Measurements from ENCODE around the gene FAM107A. TPM values are rescaled to one million over a fixed set of nuclear protein-coding genes. Genes with fewer than 3 reads are reported as not detected.

Gene FAM107A
- total RNA-seq, 2 donors from 2014 or later: not detected

DNA sequence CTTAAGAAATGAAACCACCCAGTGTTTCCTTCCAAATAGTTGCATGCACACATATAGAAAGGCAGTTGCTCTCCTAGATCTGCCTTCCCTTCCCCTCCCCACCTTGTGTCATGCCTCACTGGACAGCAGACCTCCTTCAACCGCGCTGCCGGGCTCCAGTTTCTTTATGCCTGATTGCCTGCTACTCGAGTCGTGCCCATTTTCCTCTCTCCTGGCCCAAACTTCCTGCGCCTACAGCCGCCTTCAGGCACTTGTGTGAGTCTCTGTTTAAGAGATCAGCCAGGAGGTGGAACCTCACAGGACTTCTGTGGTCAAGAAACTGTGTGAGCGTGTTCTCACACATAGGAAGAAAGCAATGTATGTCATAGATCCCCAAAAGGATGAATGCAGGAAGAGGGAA, 8.8 kb upstream of the FAM107A start:
- Histone ChIP-seq H3K9me3 (ENCODE audit: control insufficient read depth, low read length) (no peaks in the 10 kb centered on the region), H3K4me3 (ENCODE audit: low read length) (no peak overlapping the region), H3K9ac (ENCODE audit: extremely low read depth, low read length, poor library complexity, severe bottlenecking) (no peak overlapping the region), H3K27ac (ENCODE audit: low read depth, low read length) (no peak overlapping the region), H3K36me3 (ENCODE audit: control insufficient read depth, insufficient read depth, low read length) (no peaks in the 10 kb centered on the region), H3K4me1 (ENCODE audit: control insufficient read depth, insufficient read depth, low read length) (peaks cover 2% of the 10 kb centered on the region), H3K27me3 (ENCODE audit: control insufficient read depth, insufficient read depth, low read length, poor library complexity, severe bottlenecking) (peaks cover 62% of the 10 kb centered on the region)
- DNase-seq: no peak
- Mint-ChIP-seq H3K27me3 (ENCODE audit: insufficient read depth) (peaks cover 71% of the 10 kb centered on the region), H3K4me1 (peaks cover 16% of the 10 kb centered on the region), H3K4me3 (peak overlapping the region; percentile 50), H3K9me3 (no peaks in the 10 kb centered on the region), H3K27ac (no peak overlapping the region), H3K36me3 (ENCODE audit: low read depth) (no peaks in the 10 kb centered on the region)
- 48 to 49% methylated on average over 8 of the region's 8 CpGs for WGBS, 2 experiments (ENCODE audit: insufficient coverage in 1 of 2, insufficient read length in 1 of 2)
- TF ChIP-seq, protein P1, sequence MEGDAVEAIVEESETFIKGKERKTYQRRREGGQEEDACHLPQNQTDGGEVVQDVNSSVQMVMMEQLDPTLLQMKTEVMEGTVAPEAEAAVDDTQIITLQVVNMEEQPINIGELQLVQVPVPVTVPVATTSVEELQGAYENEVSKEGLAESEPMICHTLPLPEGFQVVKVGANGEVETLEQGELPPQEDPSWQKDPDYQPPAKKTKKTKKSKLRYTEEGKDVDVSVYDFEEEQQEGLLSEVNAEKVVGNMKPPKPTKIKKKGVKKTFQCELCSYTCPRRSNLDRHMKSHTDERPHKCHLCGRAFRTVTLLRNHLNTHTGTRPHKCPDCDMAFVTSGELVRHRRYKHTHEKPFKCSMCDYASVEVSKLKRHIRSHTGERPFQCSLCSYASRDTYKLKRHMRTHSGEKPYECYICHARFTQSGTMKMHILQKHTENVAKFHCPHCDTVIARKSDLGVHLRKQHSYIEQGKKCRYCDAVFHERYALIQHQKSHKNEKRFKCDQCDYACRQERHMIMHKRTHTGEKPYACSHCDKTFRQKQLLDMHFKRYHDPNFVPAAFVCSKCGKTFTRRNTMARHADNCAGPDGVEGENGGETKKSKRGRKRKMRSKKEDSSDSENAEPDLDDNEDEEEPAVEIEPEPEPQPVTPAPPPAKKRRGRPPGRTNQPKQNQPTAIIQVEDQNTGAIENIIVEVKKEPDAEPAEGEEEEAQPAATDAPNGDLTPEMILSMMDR (conservative IDR thresholded peaks at IDR 0.05): no peak

DNA sequence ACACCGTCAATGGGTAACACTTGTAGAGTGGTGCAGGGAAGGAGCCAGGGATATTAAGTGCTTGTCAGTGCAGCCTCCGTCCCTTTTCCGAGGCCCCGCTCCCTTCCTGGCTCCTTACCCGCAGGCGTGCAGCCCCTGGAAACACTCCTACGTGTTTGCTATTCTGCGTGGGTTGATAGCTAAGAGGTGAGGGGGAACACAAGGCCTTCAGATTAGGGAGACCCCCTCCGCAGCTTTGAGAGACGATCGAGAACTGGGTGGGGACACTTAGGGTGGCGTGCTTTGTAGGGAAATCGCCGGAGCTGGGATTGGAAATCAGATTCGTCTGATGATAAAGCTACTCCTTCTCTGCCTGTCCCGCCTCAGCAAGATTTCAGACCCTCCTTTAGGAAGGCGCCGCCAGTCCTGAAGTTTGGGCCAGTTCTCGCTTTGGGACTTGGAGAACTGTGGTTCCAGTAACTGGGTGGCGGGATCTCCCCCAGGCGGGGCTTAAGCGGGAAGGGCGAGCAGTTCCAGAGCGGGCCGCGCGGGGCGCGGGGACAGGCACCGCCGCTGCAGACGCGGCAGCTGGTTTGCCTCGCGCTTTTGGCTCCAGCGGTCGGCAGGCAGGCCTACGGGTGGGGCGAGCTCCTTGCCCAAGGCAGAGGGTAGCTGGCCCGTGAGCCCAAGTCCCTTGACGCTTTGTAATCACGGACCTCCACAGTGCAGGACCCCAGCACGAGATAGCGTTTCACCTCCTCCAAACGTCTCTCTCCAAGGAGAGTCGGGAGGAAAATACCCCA, 8.0 kb upstream of the FAM107A start:
- Histone ChIP-seq H3K36me3 (ENCODE audit: control insufficient read depth, insufficient read depth, low read length) (no peaks in the 10 kb centered on the region), H3K27ac (ENCODE audit: low read depth, low read length) (no peak overlapping the region), H3K4me1 (ENCODE audit: control insufficient read depth, insufficient read depth, low read length) (peaks cover 6% of the 10 kb centered on the region), H3K4me3 (ENCODE audit: low read length) (peak overlapping the region; percentile 69), H3K9me3 (ENCODE audit: control insufficient read depth, low read length) (no peaks in the 10 kb centered on the region), H3K27me3 (ENCODE audit: control insufficient read depth, insufficient read depth, low read length, poor library complexity, severe bottlenecking) (peaks cover 62% of the 10 kb centered on the region), H3K9ac (ENCODE audit: extremely low read depth, low read length, poor library complexity, severe bottlenecking) (no peak overlapping the region)
- DNase-seq: peak; percentile 95
- H3K9me3 Mint-ChIP-seq: no peaks in the 10 kb centered on the region
- TF ChIP-seq, protein P1 (conservative IDR thresholded peaks at IDR 0.05): peak; percentile 88
- no peaks in the 10 kb centered on the region for H3K36me3 Mint-ChIP-seq (ENCODE audit: low read depth)
- 15 to 37% methylated on average over 12 to 46 of the region's 46 CpGs for WGBS, 2 experiments (ENCODE audit: insufficient coverage in 1 of 2, insufficient read length in 1 of 2)
- H3K4me3 Mint-ChIP-seq: peak overlapping the region; percentile 50
- peaks cover 70% of the 10 kb centered on the region for H3K27me3 Mint-ChIP-seq (ENCODE audit: insufficient read depth)
- no peak overlapping the region for H3K27ac Mint-ChIP-seq
- peaks cover 19% of the 10 kb centered on the region for H3K4me1 Mint-ChIP-seq

GRCh38 chr3:58584690-58585004, 7.5 kb upstream of the FAM107A start:
- no peak overlapping the region for H3K9ac ChIP-seq (ENCODE audit: extremely low read depth, low read length, poor library complexity, severe bottlenecking)
- Mint-ChIP-seq H3K4me1 (peaks cover 19% of the 10 kb centered on the region), H3K9me3 (no peaks in the 10 kb centered on the region), H3K27me3 (ENCODE audit: insufficient read depth) (peaks cover 66% of the 10 kb centered on the region), H3K4me3 (peak overlapping the region; percentile 50), H3K27ac (no peak overlapping the region), H3K36me3 (ENCODE audit: low read depth) (no peaks in the 10 kb centered on the region)
- no peak for DNase-seq
- no peaks in the 10 kb centered on the region for H3K9me3 ChIP-seq (ENCODE audit: control insufficient read depth, low read length)
- TF ChIP-seq, protein P1 (conservative IDR thresholded peaks at IDR 0.05): no peak
- peak overlapping the region; percentile 69 for H3K4me3 ChIP-seq (ENCODE audit: low read length)
- H3K4me1 ChIP-seq (ENCODE audit: control insufficient read depth, insufficient read depth, low read length): peaks cover 6% of the 10 kb centered on the region
- no peak overlapping the region for H3K27ac ChIP-seq (ENCODE audit: low read depth, low read length)
- no peaks in the 10 kb centered on the region for H3K36me3 ChIP-seq (ENCODE audit: control insufficient read depth, insufficient read depth, low read length)
- peaks cover 57% of the 10 kb centered on the region for H3K27me3 ChIP-seq (ENCODE audit: control insufficient read depth, insufficient read depth, low read length, poor library complexity, severe bottlenecking)
- WGBS, 2 experiments (ENCODE audit: insufficient coverage in 1 of 2, insufficient read length in 1 of 2): 69 to 81% methylated on average over 8 to 10 of the region's 10 CpGs
